Measurements from ENCODE around the gene MS4A10. TPM values are rescaled to one million over a fixed set of nuclear protein-coding genes. Genes with fewer than 3 reads are reported as not detected.
"Not testable (repeated sequence)": the region's sequence is repeated elsewhere in the genome, so short reads cannot be mapped to it uniquely, and the experiment has no call there.

Gene MS4A10
- total RNA-seq, 4 donors from 2014 or later, result not detected

DNA sequence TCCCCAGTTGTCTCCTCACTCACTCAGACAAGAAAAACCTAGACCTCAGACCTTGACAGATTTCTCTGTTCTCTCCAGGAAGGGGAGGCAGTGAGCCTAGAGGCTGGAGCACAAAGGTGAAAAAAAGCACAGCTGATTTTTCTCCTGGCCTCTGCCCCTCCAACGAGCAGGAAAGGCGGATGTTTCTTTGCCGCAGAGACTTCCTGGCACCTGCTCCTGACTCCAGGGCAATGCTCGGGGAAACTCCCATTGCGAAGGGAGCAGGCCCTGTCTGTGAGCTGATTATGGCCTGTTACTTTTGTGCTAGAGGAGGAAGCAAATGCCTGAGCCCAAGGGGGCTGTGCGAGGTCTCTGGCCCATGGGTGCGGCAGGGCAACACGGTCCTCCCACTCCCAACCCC is 25.4 kb downstream of the MS4A10 start:
- DNase-seq (ENCODE audit: low spot score) (no peak), ATAC-seq (ENCODE audit: low FRiP score) (no peak)
- TF ChIP-seq, protein P1, sequence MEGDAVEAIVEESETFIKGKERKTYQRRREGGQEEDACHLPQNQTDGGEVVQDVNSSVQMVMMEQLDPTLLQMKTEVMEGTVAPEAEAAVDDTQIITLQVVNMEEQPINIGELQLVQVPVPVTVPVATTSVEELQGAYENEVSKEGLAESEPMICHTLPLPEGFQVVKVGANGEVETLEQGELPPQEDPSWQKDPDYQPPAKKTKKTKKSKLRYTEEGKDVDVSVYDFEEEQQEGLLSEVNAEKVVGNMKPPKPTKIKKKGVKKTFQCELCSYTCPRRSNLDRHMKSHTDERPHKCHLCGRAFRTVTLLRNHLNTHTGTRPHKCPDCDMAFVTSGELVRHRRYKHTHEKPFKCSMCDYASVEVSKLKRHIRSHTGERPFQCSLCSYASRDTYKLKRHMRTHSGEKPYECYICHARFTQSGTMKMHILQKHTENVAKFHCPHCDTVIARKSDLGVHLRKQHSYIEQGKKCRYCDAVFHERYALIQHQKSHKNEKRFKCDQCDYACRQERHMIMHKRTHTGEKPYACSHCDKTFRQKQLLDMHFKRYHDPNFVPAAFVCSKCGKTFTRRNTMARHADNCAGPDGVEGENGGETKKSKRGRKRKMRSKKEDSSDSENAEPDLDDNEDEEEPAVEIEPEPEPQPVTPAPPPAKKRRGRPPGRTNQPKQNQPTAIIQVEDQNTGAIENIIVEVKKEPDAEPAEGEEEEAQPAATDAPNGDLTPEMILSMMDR (IDR thresholded peaks at IDR 0.05), result no peak

DNA sequence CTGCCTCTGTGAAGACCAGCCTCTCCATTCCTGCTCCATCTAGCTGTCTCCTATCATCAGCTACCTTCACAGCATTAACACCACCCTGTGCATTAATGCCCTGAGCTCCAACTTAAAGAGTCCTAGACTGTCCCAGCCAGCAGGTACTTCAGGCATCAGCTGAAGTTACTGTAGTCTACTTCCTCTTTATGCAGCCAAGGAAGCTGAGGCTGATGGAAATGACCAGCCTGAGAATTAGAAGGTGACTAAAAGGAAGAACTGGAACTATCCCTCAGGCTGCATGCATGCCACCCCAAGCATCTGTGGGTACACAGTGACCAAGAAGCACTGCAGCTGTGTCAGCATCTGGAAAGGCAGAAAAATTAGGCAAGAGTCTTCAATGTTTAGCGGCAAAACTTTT is 28.2 kb downstream of the MS4A10 start:
- DNase-seq (ENCODE audit: low spot score) (no peak), ATAC-seq (ENCODE audit: low FRiP score) (no peak)
- TF ChIP-seq, protein P1 (IDR thresholded peaks at IDR 0.05), result no peak

DNA sequence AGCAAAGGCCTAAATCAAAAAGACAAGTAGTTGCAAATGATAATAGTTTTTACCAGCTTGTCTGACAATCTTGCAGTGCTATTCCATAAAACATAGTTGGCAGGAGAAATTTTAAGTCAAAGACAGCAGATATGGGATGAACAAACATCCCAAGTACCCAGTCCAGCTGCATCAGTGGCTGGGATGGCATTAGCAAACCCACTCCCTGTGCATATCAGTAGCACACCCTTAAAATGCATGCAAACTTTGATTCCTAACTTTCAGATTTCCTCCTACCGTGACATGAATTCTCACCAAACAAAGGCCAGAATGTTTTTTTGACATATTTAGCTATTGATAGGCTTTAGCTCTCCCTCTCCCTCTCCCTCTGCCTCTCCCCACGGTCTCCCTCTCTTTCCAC is 29.0 kb downstream of the MS4A10 start:
- TF ChIP-seq, protein P1 (IDR thresholded peaks at IDR 0.05), result no peak
- DNase-seq (ENCODE audit: low spot score) (no peak), ATAC-seq (ENCODE audit: low FRiP score) (no peak)

GRCh38 chr11:60816590-60817157 is 31.5 kb downstream of the MS4A10 start:
- ATAC-seq (ENCODE audit: low FRiP score) (no peak), DNase-seq (ENCODE audit: low spot score) (no peak)
- TF ChIP-seq, protein P1 (IDR thresholded peaks at IDR 0.05), result no peak

GRCh38 chr11:60818057-60818456 is 32.9 kb downstream of the MS4A10 start:
- ATAC-seq (ENCODE audit: low FRiP score) (no peak), DNase-seq (ENCODE audit: low spot score) (no peak)
- TF ChIP-seq, protein P1 (IDR thresholded peaks at IDR 0.05), result no peak

DNA sequence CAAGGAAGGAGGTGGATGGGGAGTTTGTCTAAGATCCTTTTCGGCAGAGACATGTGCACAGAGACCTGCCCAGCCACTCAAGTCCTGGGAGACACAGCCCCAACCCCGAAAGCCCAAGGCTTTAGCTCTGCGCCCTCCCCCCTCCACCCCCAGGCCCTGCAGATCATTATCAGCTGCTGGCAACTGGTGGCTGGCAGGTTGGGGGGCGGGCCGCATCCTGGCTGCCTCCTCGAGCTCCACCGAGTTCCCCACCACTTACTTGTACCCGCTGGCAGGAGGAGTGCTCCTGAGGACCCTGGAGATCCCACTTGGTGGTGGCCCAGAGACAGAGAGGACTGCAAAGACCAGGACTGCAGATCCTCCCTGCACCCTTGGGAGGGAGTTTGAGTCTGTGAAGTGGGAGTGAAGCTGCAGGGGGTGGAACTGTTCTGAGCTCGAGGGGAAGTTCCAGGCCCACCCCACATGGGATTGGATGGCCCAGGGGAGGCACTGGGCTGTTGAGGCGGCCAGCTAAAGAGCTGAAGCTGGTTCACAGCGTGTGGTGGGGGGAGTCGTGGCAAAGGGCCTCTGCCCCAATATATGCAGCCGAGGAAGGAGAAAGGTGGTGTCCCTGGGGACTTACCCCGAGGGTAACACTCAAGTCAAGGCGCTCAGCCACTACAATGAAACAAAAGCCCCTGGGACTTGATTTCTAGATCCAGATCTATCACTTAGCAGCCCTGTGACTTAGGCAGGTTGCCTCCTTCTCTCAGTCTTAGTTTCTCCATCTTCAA is 36.9 kb downstream of the MS4A10 start:
- DNase-seq (ENCODE audit: low spot score) (no peak), ATAC-seq (ENCODE audit: low FRiP score) (no peak)
- TF ChIP-seq, protein P1 (IDR thresholded peaks at IDR 0.05), result no peak

DNA sequence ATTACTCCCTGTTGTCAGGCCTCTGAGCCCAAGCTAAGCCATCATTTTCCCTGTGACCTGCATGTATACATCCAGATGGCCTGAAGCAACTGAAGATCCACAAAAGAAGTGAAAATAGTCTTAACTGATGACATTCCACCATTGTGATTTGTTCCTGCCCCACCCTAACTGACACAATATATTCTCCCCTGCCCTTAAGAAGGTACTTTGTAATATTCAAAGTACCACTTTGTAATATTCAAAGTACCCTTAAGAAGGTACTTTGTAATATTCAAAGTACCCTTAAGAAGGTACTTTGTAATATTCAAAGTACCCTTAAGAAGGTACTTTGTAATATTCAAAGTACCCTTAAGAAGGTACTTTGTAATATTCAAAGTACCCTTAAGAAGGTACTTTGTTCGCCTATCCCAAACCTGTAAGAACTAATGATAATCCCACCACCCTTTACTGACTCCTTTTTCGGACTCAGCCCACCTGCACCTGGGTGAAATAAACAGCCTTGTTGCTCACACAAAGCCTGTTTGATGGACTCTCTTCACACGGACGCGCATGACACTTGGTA is 38.7 kb downstream of the MS4A10 start:
- not testable (repeated sequence) for ATAC-seq (ENCODE audit: low FRiP score); DNase-seq (ENCODE audit: low spot score)
